OCI-LY1 (cell line): ENCODE results near the gene HPCAL1.
A peak's percentile ranks its signal among the peaks of the same experiment; 100 is the strongest.

Experiments
- H2AFZ ChIP-seq: fragments of 200-600 bp; sonication (generic), shearing (Covaris generic); 2 replicates; pipeline ENCODE4 v1.6.0; 2014; ENCODE audit warnings: antibody characterized with exemption, mild to moderate bottlenecking, low read length
- H3F3A ChIP-seq: fragments of 200-600 bp; sonication (generic), shearing (Covaris generic); 2 replicates; pipeline ENCODE4 v1.6.0; 2014; ENCODE audit warnings: mild to moderate bottlenecking, antibody characterized with exemption, low read length, moderate library complexity; ENCODE audit not compliant: insufficient read depth
- H3K27ac ChIP-seq: fragments of 200-600 bp; sonication (generic); 2 replicates; pipeline ENCODE4 v1.5.1; 2014; ENCODE audit warnings: low read length, mixed run types, mild to moderate bottlenecking, low read depth; ENCODE audit not compliant: poor library complexity, severe bottlenecking
- H3K27me3 ChIP-seq: fragments of 200-600 bp; sonication (generic); 2 replicates; pipeline ENCODE4 v1.6.0; 2014; ENCODE audit warnings: antibody characterized with exemption, mild to moderate bottlenecking, low read length, moderate library complexity; ENCODE audit not compliant: insufficient read depth
- H3K36me3 ChIP-seq: fragments of 200-600 bp; sonication (generic); 2 replicates; pipeline ENCODE4 v1.6.1; 2014; ENCODE audit warnings: mild to moderate bottlenecking, antibody characterized with exemption, low read length, moderate library complexity, mixed read lengths; ENCODE audit not compliant: insufficient read depth
- H3K4me1 ChIP-seq: fragments of 200-600 bp; sonication (generic); 2 replicates; pipeline ENCODE4 v1.5.1; 2014; ENCODE audit warnings: mild to moderate bottlenecking, low read length, moderate library complexity; ENCODE audit not compliant: insufficient read depth, severe bottlenecking
- H3K4me2 ChIP-seq: fragments of 200-600 bp; sonication (generic), shearing (Covaris generic); 2 replicates; pipeline ENCODE4 v1.6.1; 2014; ENCODE audit warnings: low read length
- H3K4me3 ChIP-seq: fragments of 200-600 bp; sonication (generic); 2 replicates; pipeline ENCODE4 v1.5.1; 2014; ENCODE audit warnings: low read length, low read depth, mild to moderate bottlenecking, mixed read lengths; ENCODE audit not compliant: poor library complexity, severe bottlenecking
- H3K79me2 ChIP-seq: fragments of 200-600 bp; shearing (Covaris generic); 2 replicates; pipeline ENCODE4 v1.6.1; 2016; ENCODE audit warnings: mixed run types, low read length, mixed read lengths; ENCODE audit not compliant: insufficient read depth
- H3K9ac ChIP-seq: fragments of 200-600 bp; sonication (generic), shearing (Covaris generic); 2 replicates; pipeline ENCODE4 v1.6.1; 2014; ENCODE audit warnings: mild to moderate bottlenecking, low read length, mixed read lengths
- H3K9me2 ChIP-seq: fragments of 200-600 bp; sonication (generic), shearing (Covaris generic); 2 replicates; pipeline ENCODE4 v1.6.1; 2014; ENCODE audit warnings: low read depth, mild to moderate bottlenecking, low read length, mixed read lengths
- H3K9me3 ChIP-seq: fragments of 200-600 bp; shearing (Covaris generic); 2 replicates; pipeline ENCODE4 v1.6.1; 2014; ENCODE audit warnings: low read length, mixed read lengths
- H4K20me1 ChIP-seq: fragments of 200-600 bp; sonication (generic), shearing (Covaris generic); 2 replicates; pipeline ENCODE4 v1.6.0; 2016; ENCODE audit warnings: mild to moderate bottlenecking, low read length; ENCODE audit not compliant: insufficient read depth
- CTCF ChIP-seq: fragments of 200-600 bp; sonication (generic), shearing (Covaris generic); IDR thresholded peaks from 2 replicates; pipeline ENCODE4 v1.5.1; 2017; ENCODE audit warnings: mild to moderate bottlenecking, antibody characterized with exemption, low read length, moderate library complexity, mixed read lengths
- EZH2 ChIP-seq: fragments of 200-600 bp; sonication (generic), shearing (Covaris generic); IDR thresholded peaks from 2 replicates; pipeline ENCODE4 v1.8.0; 2017; ENCODE audit warnings: borderline replicate concordance, mixed run types, mild to moderate bottlenecking, antibody characterized with exemption, low read length, moderate library complexity, mixed read lengths

The HPCAL1 gene

DNA sequence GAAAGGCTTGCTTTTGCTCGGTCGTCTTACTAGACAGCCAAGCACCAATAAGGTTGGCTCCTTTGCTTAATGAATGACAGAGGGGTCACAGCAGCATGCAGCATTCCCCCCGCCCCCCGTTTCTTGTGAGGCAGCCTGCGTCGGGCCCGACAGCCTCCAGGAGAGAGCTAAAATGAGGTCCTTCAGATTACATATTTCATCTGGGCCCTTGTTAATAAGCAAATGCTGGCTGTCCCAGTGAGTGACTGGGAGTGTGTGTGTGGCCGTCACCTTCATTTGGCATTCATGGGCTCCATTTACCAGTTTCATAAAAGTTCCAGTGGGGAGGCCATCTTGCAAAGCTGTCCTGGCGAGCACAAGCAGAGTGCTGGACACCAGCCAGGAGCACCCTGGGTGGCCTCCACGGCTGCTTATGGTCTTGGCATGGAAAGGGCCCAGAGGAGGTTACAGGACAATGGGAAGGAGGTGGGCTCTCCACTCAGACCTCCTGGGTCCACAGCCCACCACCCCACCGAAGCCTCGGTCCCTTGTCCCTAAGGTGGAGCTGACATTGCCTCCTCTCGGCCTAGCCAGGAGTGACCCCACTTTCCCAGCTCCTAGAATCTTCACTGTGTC is 108.2 kb downstream of the HPCAL1 start:
- TF ChIP-seq CTCF, result no peak
- no peak for TF ChIP-seq EZH2
- Histone ChIP-seq H3K4me3 (peak overlapping the region; percentile 41), H3K4me2 (peak overlapping the region; percentile 57), H3K4me1 (peaks cover 76% of the 10 kb centered on the region), H4K20me1 (no peaks in the 10 kb centered on the region), H3K9me2 (no peaks in the 10 kb centered on the region), H3K27ac (peak overlapping the region; percentile 99), H3K36me3 (no peaks in the 10 kb centered on the region), H3F3A (peaks cover 4% of the 10 kb centered on the region; the same call in 1 of the 2 replicates), H3K9me3 (no peaks in the 10 kb centered on the region), H2AFZ (no peak overlapping the region), H3K27me3 (no peaks in the 10 kb centered on the region), H3K79me2 (no peaks in the 10 kb centered on the region), H3K9ac (peak overlapping the region; percentile 52; the same call in 1 of the 2 replicates)

- Histone ChIP-seq H3K9me2 (no peaks in the 10 kb centered on the region), H3K27ac (peak overlapping the region; percentile 99), H3K36me3 (no peaks in the 10 kb centered on the region), H3K27me3 (no peaks in the 10 kb centered on the region), H3F3A (peaks cover 4% of the 10 kb centered on the region; the same call in 1 of the 2 replicates), H3K9ac (peak overlapping the region; percentile 52; the same call in 1 of the 2 replicates), H3K79me2 (no peaks in the 10 kb centered on the region), H3K4me1 (peaks cover 77% of the 10 kb centered on the region), H2AFZ (no peak overlapping the region), H3K9me3 (no peaks in the 10 kb centered on the region), H3K4me3 (no peak overlapping the region), H4K20me1 (no peaks in the 10 kb centered on the region), H3K4me2 (0 out of 2 replicates have a peak overlapping the region, but pooled peaks have one; percentile 57)
- no peak for TF ChIP-seq CTCF
- TF ChIP-seq EZH2, result no peak
Measured at GRCh38 chr2:10411557-10411956, 108.9 kb downstream of the HPCAL1 start.

GRCh38 chr2:10412380-10412779 is 109.7 kb downstream of the HPCAL1 start:
- H3K9ac ChIP-seq, result no peak overlapping the region
- no peaks in the 10 kb centered on the region for H3K36me3 ChIP-seq
- peak overlapping the region; percentile 99 for H3K27ac ChIP-seq
- TF ChIP-seq CTCF, result no peak
- no peaks in the 10 kb centered on the region for H3K9me2 ChIP-seq
- H3K4me2 ChIP-seq, result no peak overlapping the region
- no peaks in the 10 kb centered on the region for H4K20me1 ChIP-seq
- H3K79me2 ChIP-seq, result no peaks in the 10 kb centered on the region
- H3K27me3 ChIP-seq, result peaks cover 3% of the 10 kb centered on the region; the same call in 1 of the 2 replicates
- no peak overlapping the region for H3K4me3 ChIP-seq
- H3K9me3 ChIP-seq, result no peaks in the 10 kb centered on the region
- H2AFZ ChIP-seq, result no peak overlapping the region
- H3K4me1 ChIP-seq, result peaks cover 85% of the 10 kb centered on the region
- peaks cover 4% of the 10 kb centered on the region; the same call in 1 of the 2 replicates for H3F3A ChIP-seq
